HG02759 (cell line): ENCODE data around the gene PLEK.
"Not testable (repeated sequence)": the region's sequence is repeated elsewhere in the genome, so short reads cannot be mapped to it uniquely, and the experiment has no call there.

Experiments
- ATAC-seq: cut with Tn5 transposase; IDR thresholded peaks from one replicate; pipeline ENCODE4 v1.9.1; 2021; ENCODE audit warnings: mild to moderate bottlenecking, moderate library complexity; ENCODE audit not compliant: unreplicated experiment

Gene PLEK

DNA sequence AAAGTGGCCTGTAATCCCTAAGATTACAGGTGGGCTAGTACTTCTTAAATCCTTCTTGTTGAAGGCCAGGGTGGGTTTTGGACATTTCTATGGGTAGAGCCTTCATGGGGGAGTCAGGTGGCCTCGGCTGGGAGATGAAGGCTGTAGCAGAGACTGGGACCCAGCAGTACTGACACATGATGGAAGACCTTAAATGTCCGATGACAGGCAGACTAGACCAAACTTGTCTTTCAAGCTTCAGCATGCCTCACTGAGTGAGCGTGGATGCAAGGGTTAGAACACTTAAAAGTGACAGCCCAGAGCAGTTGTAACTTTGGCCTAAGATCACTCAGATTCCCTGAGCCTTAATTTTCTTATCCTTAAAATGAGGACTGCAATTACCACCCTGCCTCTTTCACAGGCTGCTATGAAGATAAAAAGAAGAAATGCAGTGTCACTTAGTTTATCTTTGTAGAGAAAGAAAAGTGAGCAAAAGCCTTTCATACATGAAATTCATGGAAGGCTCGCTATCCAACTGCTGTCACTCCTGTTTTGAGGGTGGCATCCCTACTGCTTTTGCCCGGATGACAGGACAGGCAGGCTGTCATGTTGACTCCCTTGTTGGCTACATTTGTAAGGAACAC, 19.5 kb downstream of the PLEK start:
- no peak for ATAC-seq

- peak; percentile 52 for ATAC-seq
Observed at GRCh38 chr2:68385220-68385906, 20.3 kb downstream of the PLEK start.

- ATAC-seq = no peak
Observed at GRCh38 chr2:68385907-68386287, 20.8 kb downstream of the PLEK start.

DNA sequence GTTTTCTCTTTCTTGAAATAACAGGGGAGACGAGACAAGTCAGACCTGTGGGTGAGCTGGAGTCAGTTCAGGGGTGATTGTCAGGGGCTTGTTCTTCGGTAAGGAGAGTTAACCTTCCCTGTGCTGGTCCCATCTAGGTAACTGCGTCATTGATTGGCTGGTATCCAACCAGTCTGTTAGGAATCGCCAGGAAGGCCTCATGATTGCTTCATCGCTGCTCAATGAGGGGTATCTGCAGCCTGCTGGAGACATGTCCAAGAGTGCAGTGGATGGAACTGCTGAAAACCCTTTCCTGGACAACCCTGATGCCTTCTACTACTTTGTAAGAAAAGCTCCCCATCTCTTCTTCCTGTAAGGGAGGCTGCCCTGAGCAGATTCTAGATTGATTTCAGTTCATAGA, 21.3 kb downstream of the PLEK start:
- no peak for ATAC-seq

- ATAC-seq = peak; percentile 51
Observed at GRCh38 chr2:68387408-68388350, 22.6 kb downstream of the PLEK start.

DNA sequence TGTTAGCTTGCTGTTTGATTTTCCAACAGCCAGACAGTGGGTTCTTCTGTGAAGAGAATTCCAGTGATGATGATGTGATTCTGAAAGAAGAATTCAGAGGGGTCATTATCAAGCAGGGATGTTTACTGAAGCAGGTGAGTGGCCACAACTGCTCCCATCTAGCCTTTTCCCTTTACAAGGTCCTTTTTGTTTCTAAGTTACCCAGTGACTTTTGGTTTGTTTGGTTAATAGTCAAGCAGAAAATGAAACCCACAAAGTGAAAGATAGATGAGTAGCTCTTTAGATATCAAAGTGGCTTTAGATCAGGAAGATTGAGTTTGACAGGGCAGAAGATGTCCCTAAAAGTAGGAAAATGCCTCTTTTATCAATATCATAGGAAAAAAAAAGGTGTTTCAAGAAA, 23.3 kb downstream of the PLEK start:
- ATAC-seq = peak; percentile 24

DNA sequence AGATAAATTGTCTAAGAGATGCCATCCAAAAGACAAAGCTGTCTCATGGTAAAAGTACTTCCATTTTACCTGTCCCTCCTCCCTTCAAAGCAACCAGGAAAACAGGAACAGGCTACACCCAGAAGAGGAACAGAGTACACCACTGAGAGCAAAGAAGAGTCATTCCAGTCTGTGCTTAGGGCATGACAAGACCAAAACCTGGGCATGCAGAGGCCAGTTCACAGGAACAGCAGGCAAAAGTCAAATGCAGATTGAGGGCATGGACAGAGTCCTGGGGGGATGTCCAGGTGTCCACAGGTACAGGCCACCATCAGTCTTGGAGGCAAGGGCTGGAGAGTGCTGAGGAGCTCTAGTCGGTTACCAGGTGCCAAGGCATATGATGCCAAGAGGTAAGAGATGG, 23.7 kb downstream of the PLEK start:
- peak; percentile 26 for ATAC-seq

DNA sequence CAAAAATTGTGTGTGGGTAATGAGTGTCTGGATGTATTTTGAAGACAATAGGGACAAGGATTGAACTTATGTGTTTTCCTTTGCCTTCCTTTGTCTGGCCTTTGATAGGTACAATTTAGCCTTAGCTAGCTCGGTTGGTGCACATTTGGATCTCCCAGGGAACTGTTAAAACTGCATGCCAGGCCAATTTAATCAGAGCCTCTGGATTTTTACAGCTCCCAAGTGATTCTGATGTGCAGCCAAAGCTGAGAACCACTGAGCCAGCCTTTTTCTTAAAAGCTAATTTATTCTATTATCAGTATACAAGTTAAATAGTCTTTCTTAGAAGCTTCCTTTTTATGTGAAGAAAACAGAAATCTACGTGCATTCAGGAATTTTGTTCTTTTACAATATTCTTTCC, 25.0 kb downstream of the PLEK start:
- no peak for ATAC-seq

GRCh38 chr2:68390586-68390985, 25.5 kb downstream of the PLEK start:
- no peak for ATAC-seq

DNA sequence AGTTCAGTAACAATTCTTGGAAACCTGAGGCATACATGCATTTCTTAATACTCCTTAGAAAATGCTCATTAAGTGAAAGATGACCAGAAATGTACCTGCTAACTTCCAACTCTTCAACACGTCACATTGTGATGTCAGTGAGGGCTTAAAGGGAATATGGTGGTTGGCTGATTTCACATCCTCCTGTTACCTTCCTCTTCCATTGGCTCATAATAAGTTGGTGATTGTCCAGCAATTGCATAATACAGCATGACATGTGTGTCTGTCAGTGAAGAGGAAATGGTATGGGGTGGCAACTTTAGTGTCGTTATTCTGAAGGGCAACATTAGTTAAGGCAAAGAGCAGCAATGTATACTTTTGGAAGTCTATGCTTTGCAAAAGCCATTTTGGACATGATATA, 26.0 kb downstream of the PLEK start:
- no peak for ATAC-seq

- no peak for ATAC-seq
Observed at GRCh38 chr2:68391869-68392268, 26.8 kb downstream of the PLEK start.

- no peak for ATAC-seq
Observed at GRCh38 chr2:68396093-68396492, 31.0 kb downstream of the PLEK start.

- not testable (repeated sequence) for ATAC-seq
Observed at GRCh38 chr2:68397704-68398263, 32.7 kb downstream of the PLEK start.

- peak; percentile 93 for ATAC-seq
Observed at GRCh38 chr2:68403199-68403644, 38.1 kb downstream of the PLEK start.

DNA sequence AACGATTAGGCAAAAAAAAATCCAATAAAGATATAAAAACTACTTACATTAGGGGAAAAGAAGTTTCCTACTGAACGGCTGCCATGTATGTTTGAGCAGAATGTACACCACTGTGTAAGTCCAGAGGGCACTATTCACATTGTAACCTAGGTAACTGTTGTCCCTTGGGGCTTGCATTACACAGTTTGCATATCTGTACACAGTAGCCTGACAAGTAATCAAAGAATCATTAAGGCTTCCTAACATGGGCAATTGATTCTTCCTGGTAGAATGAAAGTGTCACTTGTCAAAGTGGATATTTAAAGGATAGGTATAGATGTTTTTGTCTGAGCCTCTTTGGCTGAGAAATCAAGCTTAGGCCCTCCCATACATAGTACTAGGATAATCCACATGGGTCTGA, 39.1 kb downstream of the PLEK start:
- peak; percentile 61 for ATAC-seq

DNA sequence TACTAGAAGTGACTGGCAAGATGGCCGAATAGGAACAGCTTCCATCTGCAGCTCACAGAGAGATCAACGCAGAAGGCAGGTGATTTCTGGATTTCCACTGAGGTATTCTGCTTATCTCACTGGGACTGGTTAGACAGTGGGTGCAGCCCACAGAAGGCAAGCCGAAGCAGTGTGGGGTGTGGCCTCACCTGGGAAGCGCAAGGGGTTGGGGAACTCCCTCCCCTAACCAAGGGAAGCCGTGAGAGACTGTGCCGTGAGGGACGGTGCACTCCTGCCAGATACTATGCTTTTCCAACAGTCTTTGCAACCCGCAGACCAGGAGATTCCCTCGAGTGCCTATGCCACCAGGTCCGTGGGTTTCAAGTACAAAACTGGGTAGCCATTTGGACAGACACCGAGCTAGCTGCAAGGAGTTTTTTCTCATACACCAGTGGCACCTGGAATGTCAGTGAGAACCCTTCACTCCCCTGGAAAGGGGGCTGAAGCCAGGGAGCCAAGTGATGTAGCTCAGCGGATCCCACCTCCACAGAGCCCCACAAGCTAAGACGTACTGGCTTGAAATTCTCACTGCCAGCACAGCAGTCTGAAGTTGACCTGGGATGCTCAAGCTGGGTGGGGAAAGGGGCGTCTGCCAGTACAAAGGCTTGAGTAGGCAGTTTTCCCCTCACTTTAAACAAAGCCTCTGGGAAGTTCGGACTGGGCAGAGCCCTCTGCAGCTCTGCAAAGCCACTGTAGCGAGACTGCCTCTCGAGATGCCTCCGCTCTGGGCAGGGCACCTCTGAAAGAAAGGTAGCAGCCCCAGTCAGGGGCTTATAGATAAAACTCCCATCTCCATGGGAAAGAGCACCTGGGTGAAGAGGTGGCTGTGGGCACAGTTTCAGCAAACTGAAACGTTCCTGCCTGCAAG, 40.1 kb downstream of the PLEK start:
- no peak for ATAC-seq

DNA sequence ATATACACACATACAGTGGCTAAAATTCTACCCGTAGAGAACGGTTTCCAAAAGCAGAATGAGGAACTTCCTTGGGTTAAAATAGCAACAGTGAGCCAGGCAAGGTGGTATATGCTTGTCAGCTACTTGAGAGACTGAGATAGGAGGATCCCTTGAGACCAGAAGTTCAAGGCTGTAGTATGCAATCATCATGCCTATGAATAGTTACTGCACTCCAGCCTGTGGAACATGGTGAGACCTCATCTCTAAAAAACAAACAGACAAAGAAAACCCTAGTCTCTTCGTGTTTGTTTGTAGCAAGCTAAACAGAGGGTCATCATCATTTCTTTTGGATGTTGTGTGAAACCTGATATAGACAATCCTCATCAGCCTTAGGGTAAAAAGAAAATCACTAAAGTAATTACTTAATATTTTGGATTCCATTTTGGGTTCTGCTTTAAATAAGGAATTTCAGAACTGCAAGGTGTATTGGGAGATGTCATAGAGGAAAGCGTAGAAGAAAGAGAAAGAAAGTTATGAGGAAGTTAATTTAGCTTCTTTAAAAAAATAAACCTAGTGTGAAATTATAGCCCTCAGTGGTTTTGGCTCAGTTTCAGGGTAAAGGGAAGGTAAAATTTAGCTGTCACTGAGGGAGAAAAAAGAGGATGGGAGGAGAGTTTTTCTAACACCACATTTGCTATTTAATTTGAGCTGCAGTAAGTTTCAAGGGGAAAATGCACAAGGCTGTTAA, 46.5 kb downstream of the PLEK start:
- ATAC-seq = peak; percentile 95

DNA sequence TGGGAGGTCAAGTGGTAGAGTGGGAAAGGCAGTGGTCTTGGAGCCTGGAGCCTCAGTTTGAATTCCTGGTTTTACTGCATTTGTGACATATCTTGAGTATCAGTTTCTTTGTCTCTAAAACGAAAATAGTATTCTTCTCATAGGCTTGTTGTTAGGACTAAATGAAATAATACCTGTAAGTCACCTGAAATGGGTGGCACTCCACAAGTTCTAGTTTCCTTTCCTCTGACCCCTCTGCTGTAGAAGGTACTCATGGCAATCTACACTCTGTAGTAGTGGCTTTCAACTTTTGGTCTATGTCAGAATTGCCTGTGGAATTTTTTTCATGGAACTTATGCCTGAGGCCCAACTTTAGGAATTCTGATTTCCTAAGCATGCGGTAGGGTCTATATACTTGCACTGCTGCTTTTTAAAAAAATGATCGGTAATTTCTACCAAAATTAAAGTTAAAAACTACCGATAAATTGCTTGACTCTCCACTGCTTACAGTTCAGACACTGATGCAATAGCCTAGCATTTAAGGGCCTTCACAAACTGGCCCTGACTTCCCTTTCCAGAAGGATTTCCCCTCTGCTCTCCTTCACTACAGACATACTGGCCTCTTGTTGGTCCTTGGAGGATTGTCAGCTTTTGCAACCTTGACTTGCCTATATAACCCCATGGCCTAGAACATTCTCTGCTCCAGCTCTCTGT, 47.2 kb downstream of the PLEK start:
- peak; percentile 38 for ATAC-seq

DNA sequence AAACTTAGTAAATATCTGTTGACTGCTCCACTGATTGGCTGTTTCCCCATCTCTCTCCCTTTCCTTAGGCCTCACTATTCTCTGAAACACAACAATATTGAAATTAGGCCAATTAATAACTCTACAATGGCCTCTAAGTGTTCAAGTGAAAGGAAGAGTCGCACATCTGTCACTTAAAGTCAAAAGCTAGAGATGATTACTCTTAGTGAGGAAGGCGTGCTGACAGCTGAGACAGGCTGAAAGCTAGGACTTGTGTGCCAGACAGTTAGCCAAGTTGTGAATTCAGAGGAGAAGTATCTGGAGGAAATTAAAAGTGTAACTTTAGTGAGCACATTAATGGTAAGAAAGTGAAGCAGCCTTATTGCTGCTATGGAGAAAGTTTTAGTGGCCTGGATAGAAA, 48.4 kb downstream of the PLEK start:
- no peak for ATAC-seq
